Memory B cell (primary cell): Measurements from ENCODE around the gene RP9.

Experiments used
- ATAC-seq: fragments of 150-1000 bp; cut with Tn5 transposase; 2 replicates; pipeline ENCODE4 v1.10.0; 2021; ENCODE audit warnings: low read depth, mild to moderate bottlenecking, moderate library complexity
- DNase-seq, 2 donors: peaks; one replicate each; pipeline ENCODE4 v3.0.0; 2022; ENCODE audit warnings: low spot score in 2 of 2
- H3K27ac Mint-ChIP-seq: one replicate; pipeline ENCODE4 v1.8.0; 2022; ENCODE audit warnings: mild to moderate bottlenecking, moderate library complexity, mixed read lengths
- H3K27me3 Mint-ChIP-seq: one replicate; pipeline ENCODE4 v1.8.0; 2022; ENCODE audit warnings: mixed read lengths
- H3K36me3 Mint-ChIP-seq: one replicate; pipeline ENCODE4 v1.8.0; 2022; ENCODE audit warnings: mild to moderate bottlenecking, mixed read lengths
- H3K4me1 Mint-ChIP-seq: one replicate; pipeline ENCODE4 v1.8.0; 2022; ENCODE audit warnings: mixed read lengths
- H3K4me3 Mint-ChIP-seq: one replicate; pipeline ENCODE4 v1.8.0; 2022; ENCODE audit warnings: mild to moderate bottlenecking, moderate library complexity, mixed read lengths
- H3K9me3 Mint-ChIP-seq: one replicate; pipeline ENCODE4 v1.8.0; 2022; ENCODE audit warnings: mixed read lengths

The RP9 gene

GRCh38 chr7:33065981-33066380 lies 43.2 kb downstream of the RP9 start:
- H3K9me3 Mint-ChIP-seq: peaks cover 4% of the 10 kb centered on the region
- ATAC-seq (no peak), DNase-seq (no peak)
- H3K4me3 Mint-ChIP-seq: no peak overlapping the region
- no peak overlapping the region for H3K27ac Mint-ChIP-seq
- no peaks in the 10 kb centered on the region for H3K27me3 Mint-ChIP-seq
- peaks cover 3% of the 10 kb centered on the region for H3K36me3 Mint-ChIP-seq
- peaks cover 8% of the 10 kb centered on the region for H3K4me1 Mint-ChIP-seq

GRCh38 chr7:33062782-33063443 lies 46.3 kb downstream of the RP9 start:
- peak overlapping the region; percentile 77 for H3K27ac Mint-ChIP-seq
- peak overlapping the region; percentile 93 for H3K4me3 Mint-ChIP-seq
- DNase-seq: peak; percentile 90 to 91
- H3K27me3 Mint-ChIP-seq: no peaks in the 10 kb centered on the region
- ATAC-seq: peak; percentile 87
- H3K4me1 Mint-ChIP-seq: peaks cover 25% of the 10 kb centered on the region
- H3K36me3 Mint-ChIP-seq: peaks cover 7% of the 10 kb centered on the region
- H3K9me3 Mint-ChIP-seq: peaks cover 4% of the 10 kb centered on the region

DNA sequence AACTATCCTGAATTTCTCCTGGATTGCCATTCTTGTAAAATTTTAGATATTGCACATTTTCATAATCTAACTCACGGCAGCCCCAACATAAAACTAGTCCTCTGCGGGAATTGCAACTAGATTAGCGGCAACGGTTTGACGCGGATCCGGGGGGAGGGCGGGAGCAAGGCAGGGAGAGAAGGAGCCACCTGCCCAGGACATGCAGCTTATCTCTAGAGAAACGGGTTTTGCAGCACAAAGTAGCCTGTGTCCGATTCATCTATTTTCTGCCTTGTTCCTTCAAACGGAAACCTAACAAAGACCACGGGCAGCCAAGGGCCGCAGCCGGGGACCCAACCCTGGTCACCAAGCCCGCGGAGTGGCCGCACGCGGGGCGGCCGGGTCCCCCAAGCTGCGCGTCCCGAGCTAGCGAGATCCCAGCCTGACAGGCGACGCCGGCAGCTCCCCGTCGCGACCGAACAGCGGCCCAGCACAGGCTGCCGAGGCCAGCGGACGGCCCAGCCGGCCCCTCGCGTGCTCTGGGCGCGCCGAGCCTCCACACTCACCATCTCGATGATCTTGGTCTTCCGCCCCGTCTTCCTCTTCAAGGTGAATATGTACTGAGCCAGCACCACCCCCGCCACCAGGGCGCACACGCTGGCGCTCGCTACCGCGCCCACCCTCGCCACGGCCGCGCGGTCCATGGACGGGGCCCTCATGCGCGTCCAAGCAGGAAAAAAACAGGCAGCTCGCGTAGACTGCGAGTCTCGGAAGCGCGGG lies 47.0 kb downstream of the RP9 start, which contains the start of gene NT5C3A:
NT5C3A (minus strand) TSS at position 754 of the 759 bp plus-strand sequence; CDS start at position 683, 71 bp downstream.
- Mint-ChIP-seq H3K4me1 (peaks cover 26% of the 10 kb centered on the region), H3K36me3 (peaks cover 7% of the 10 kb centered on the region), H3K27ac (peak within 1 kb of the TSS; percentile 77), H3K9me3 (peaks cover 4% of the 10 kb centered on the region), H3K27me3 (no peaks in the 10 kb centered on the region), H3K4me3 (peak within 1 kb of the TSS; percentile 93)
- no peak for DNase-seq
- peak; percentile 51 for ATAC-seq

DNA sequence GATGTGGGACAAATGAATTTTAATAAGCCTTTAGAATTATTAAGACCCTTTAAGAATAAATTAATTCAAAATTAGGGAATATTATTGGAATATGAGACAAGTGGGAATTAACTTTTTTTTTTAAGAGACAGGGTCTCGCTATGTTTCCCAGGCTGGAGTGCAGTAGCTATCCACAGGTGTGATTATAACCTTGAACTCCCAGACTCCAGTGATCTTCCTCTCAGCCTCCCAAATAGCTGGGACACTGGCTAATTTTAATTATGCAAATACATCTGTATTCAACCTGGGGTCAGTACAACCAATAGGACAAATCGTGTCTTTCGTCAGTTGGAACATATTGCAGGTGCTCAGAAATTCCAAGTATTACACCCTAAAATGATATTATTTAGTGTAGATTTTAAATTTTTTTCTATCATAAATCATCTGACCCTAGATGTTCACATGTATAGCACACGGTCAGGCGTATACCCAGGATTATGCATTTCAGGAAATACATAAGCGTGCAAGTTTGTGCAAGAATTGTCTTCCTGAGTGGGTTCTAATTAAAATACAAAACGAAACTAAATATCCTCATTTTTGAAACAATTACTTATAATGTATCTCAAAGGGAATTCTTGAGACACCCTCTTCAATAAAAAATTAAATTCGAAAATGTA lies 47.8 kb downstream of the RP9 start:
- H3K4me1 Mint-ChIP-seq: peaks cover 26% of the 10 kb centered on the region
- no peaks in the 10 kb centered on the region for H3K27me3 Mint-ChIP-seq
- H3K9me3 Mint-ChIP-seq: peaks cover 4% of the 10 kb centered on the region
- H3K4me3 Mint-ChIP-seq: peak overlapping the region; percentile 93
- peak overlapping the region; percentile 77 for H3K27ac Mint-ChIP-seq
- ATAC-seq (no peak), DNase-seq (no peak)
- H3K36me3 Mint-ChIP-seq: peaks cover 7% of the 10 kb centered on the region

- H3K4me3 Mint-ChIP-seq: no peak overlapping the region
- H3K9me3 Mint-ChIP-seq: no peaks in the 10 kb centered on the region
- H3K36me3 Mint-ChIP-seq: peaks cover 4% of the 10 kb centered on the region
- no peak for DNase-seq
- H3K27me3 Mint-ChIP-seq: no peaks in the 10 kb centered on the region
- H3K27ac Mint-ChIP-seq: no peak overlapping the region
- peaks cover 31% of the 10 kb centered on the region for H3K4me1 Mint-ChIP-seq
- no peak for ATAC-seq
Observed at GRCh38 chr7:33059635-33060034, 49.6 kb downstream of the RP9 start.

DNA sequence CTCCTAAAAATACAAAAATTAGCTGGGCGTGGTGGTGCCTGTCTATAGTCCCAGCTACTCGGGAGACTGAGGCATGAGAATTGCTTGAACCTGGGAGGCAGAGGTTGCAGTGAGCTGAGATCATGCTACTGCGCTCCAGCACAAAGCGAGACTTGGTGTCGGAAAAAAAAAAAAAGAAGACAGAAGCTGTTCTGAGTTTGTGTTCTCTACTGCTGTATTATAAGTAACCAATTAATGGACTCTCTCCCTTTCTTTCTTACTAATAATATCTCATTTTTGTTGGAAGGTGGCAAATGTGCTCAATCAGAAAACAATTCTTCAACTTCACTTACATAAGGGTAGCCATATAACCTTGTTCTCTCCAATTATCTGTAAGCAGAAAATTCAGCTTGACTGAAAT lies 54.0 kb downstream of the RP9 start:
- Mint-ChIP-seq H3K27ac (peak overlapping the region; percentile 76), H3K9me3 (no peaks in the 10 kb centered on the region), H3K4me1 (peaks cover 32% of the 10 kb centered on the region), H3K4me3 (no peak overlapping the region), H3K27me3 (no peaks in the 10 kb centered on the region), H3K36me3 (peaks cover 4% of the 10 kb centered on the region)
- DNase-seq: no peak
- no peak for ATAC-seq

DNA sequence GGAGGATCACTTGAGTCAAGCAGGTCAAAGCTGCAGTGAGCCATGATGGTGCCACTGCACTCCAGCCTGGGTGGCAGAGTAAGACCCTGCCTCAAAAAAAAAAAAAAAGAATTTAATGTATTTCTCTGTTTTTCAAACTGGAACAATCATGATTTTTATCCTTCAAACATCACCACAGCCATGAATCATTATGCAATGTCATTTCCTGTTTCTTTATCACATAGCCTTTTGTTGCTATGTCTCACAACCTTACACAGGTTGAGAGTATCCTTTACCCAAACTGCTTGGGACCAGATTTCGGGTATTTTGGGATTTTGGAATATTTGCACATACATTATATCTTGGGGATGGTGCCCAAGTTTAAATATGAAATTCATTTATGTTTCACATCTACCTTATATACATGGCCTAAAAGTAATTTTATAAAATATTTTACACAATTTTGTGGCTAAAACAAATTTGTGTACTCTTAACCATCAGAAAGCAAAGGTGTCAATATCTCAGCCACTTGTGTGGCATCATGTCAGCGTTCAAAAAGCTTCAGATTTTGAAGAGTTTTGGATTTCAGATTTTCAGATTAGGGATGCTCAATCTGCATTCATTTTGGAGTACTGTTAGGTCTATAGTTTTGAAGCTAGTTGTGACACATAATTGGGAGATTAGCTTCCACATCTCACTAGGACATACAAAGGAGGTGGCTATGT lies 54.8 kb downstream of the RP9 start:
- H3K4me1 Mint-ChIP-seq: peaks cover 32% of the 10 kb centered on the region
- H3K4me3 Mint-ChIP-seq: no peak overlapping the region
- peaks cover 4% of the 10 kb centered on the region for H3K36me3 Mint-ChIP-seq
- H3K9me3 Mint-ChIP-seq: no peaks in the 10 kb centered on the region
- no peaks in the 10 kb centered on the region for H3K27me3 Mint-ChIP-seq
- H3K27ac Mint-ChIP-seq: no peak overlapping the region
- DNase-seq (no peak), ATAC-seq (no peak)

DNA sequence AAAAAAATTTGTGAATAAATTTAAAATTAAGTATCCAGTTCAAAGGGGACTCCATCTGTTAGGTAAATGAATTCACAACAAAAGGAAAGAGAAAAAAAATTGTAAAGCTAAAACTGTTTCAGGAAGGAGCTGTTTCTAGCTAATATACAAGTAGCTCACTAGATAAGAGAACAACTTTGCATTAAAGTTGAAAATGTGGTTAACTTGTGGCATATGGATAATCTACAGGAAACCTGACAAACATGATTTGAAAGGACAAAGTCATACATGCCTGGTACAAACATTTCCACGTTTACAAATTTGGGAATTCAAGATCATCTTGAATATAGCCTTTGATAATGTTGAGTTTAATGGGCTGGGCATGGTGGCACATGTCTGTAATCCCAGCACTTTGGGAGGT lies 55.5 kb downstream of the RP9 start:
- H3K4me3 Mint-ChIP-seq: no peak overlapping the region
- no peaks in the 10 kb centered on the region for H3K27me3 Mint-ChIP-seq
- no peak overlapping the region for H3K27ac Mint-ChIP-seq
- peaks cover 2% of the 10 kb centered on the region for H3K36me3 Mint-ChIP-seq
- H3K4me1 Mint-ChIP-seq: peaks cover 29% of the 10 kb centered on the region
- no peaks in the 10 kb centered on the region for H3K9me3 Mint-ChIP-seq
- DNase-seq (no peak), ATAC-seq (no peak)

GRCh38 chr7:33050535-33051318 lies 58.5 kb downstream of the RP9 start:
- no peaks in the 10 kb centered on the region for H3K27me3 Mint-ChIP-seq
- peak overlapping the region; percentile 86 for H3K27ac Mint-ChIP-seq
- no peaks in the 10 kb centered on the region for H3K9me3 Mint-ChIP-seq
- no peaks in the 10 kb centered on the region for H3K36me3 Mint-ChIP-seq
- peaks cover 26% of the 10 kb centered on the region for H3K4me1 Mint-ChIP-seq
- peak overlapping the region; percentile 19 for H3K4me3 Mint-ChIP-seq
- ATAC-seq (peak; percentile 79), DNase-seq (peak in 1 of 2 donors; percentile 35)

- H3K4me3 Mint-ChIP-seq: no peak overlapping the region
- ATAC-seq (no peak), DNase-seq (no peak)
- no peak overlapping the region for H3K27ac Mint-ChIP-seq
- peaks cover 28% of the 10 kb centered on the region for H3K4me1 Mint-ChIP-seq
- no peaks in the 10 kb centered on the region for H3K9me3 Mint-ChIP-seq
- no peaks in the 10 kb centered on the region for H3K27me3 Mint-ChIP-seq
- H3K36me3 Mint-ChIP-seq: no peaks in the 10 kb centered on the region
Observed at GRCh38 chr7:33048704-33049103, 60.5 kb downstream of the RP9 start.

- ATAC-seq: no peak
- DNase-seq: no peak
- Mint-ChIP-seq H3K27me3 (no peaks in the 10 kb centered on the region), H3K9me3 (no peaks in the 10 kb centered on the region), H3K36me3 (no peaks in the 10 kb centered on the region), H3K27ac (no peak overlapping the region), H3K4me1 (peaks cover 32% of the 10 kb centered on the region), H3K4me3 (no peak overlapping the region)
Observed at GRCh38 chr7:33048257-33048656, 60.9 kb downstream of the RP9 start.

DNA sequence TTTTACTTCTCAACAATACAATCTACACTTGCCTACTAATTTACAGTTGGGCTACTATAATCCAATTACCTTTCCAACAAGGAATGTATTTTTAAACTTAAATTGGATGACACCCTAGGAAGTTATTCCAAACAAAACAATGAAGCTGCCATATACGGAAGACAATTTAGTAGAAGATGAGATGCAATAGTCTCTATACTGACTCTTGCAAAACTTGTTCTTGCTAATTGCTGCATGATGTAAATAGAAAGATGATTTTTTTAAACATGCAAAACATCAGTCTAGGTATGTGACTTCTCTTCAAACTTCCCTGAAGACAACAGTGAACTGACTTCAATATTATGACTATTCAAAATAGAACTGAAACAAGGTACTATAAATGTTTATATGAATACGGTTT lies 64.2 kb downstream of the RP9 start:
- peaks cover 20% of the 10 kb centered on the region for H3K4me1 Mint-ChIP-seq

More for the DNA sequence above, 64.2 kb downstream of the RP9 start:
- Mint-ChIP-seq H3K36me3 (no peaks in the 10 kb centered on the region), H3K4me3 (no peak overlapping the region), H3K27me3 (no peaks in the 10 kb centered on the region), H3K9me3 (no peaks in the 10 kb centered on the region), H3K27ac (no peak overlapping the region)
- no peak for ATAC-seq
- no peak for DNase-seq
